HCT116 (cell line): ENCODE data around the gene KLHL22. TPM values are rescaled to one million over a fixed set of nuclear protein-coding genes. Genes with fewer than 3 reads are reported as not detected.

ENCODE experiments used
- ATAC-seq: fragments of 200-7000 bp; cut with Tn5 transposase; 2 replicates; pipeline ENCODE4 v1.9.1; 2020; ENCODE audit warnings: mild to moderate bottlenecking, moderate library complexity
- BruUV-seq: library from RNA; stranded (reverse); fragments of 400-500 nt; replicated peaks from 2 replicates; lab custom pipeline; 2021; lab: Mats Ljungman, UMichigan
- CTCF ChIA-PET: fragments of 300-600 bp; sonication (Branson Sonifier 250); formaldehyde crosslinking; loops from one replicate; lab custom pipeline; 2021; ENCODE audit warnings: antibody characterized with exemption; lab: Charles Lee
- POLR2A ChIA-PET: fragments of 300-600, 350-600 bp; sonication (Branson Sonifier 250); formaldehyde crosslinking; loops from one replicate; lab custom pipeline; 2021; ENCODE audit warnings: antibody characterized with exemption; lab: Charles Lee
- RAD21 ChIA-PET, 2 experiments: fragments of 300-600 bp; sonication (Branson Sonifier 250); formaldehyde crosslinking; loops; one replicate each; lab custom pipeline; 2023; ENCODE audit warnings: low total read pairs in 2 of 2; ENCODE audit not compliant: uncharacterized antibody in 2 of 2, unreplicated experiment in 2 of 2, low non-redundant PET in 1 of 2; lab: Charles Lee
- DNase-seq: peaks from one replicate; pipeline ENCODE4 v3.0.0-alpha.2; 2010; ENCODE audit warnings: low read depth, low spot score
- H2AFZ ChIP-seq: fragments of 200-600 bp; shearing (Covaris generic), sonication (generic); 2 replicates; pipeline ENCODE4 v1.6.1; 2017; ENCODE audit warnings: low read depth, mixed run types, mixed read lengths, antibody characterized with exemption, low read length; ENCODE audit not compliant: poor library complexity, severe bottlenecking
- H3K27ac ChIP-seq: 2 replicates; pipeline ENCODE4 v1.5.1; 2012; ENCODE audit warnings: low read depth, low read length
- H3K27me3 ChIP-seq: fragments of 200-600 bp; sonication (generic); 2 replicates; pipeline ENCODE4 v1.6.1; 2016; ENCODE audit warnings: mixed run types, low read length, mixed read lengths; ENCODE audit not compliant: insufficient read depth
- H3K36me3 ChIP-seq, 2 experiments: fragments of 200-500 bp in 1 of 2; fragments of 200-600 bp in 1 of 2; sonication (Bioruptor generic) in 1 of 2; sonication (generic) in 1 of 2; 2 replicates each; pipeline versions ENCODE4 v1.5.1 to v1.6.1; 2014 to 2016; ENCODE audit warnings: low read length in 2 of 2, inconsistent platforms in 1 of 2, mixed read lengths in 1 of 2, mixed run types in 1 of 2; ENCODE audit not compliant: insufficient read depth in 2 of 2, control insufficient read depth in 1 of 2
- H3K4me1 ChIP-seq, 2 experiments: fragments of 200-600 bp in 1 of 2; sonication (generic) in 1 of 2; 2 replicates each; pipeline versions ENCODE4 v1.5.1 to v1.6.1; 2012 to 2017; ENCODE audit warnings: low read length in 2 of 2, inconsistent platforms in 1 of 2, mild to moderate bottlenecking in 1 of 2, mixed read lengths in 1 of 2, mixed run types in 1 of 2, moderate library complexity in 1 of 2; ENCODE audit not compliant: insufficient read depth in 2 of 2, control insufficient read depth in 1 of 2
- H3K4me2 ChIP-seq: fragments of 200-600 bp; sonication (generic); 2 replicates; pipeline ENCODE4 v1.6.1; 2017; ENCODE audit warnings: mixed run types, low read length, mixed read lengths
- H3K4me3 ChIP-seq, 2 experiments: fragments of 200-600 bp in 1 of 2; sonication (generic) in 1 of 2; replicated peaks in 1 of 2; 2 replicates each; pipeline ENCODE4 v1.5.1; 2011 to 2016; ENCODE audit warnings: low read length in 2 of 2, control low read depth in 1 of 2, low read depth in 1 of 2, mild to moderate bottlenecking in 1 of 2, mixed read lengths in 1 of 2, mixed run types in 1 of 2
- H3K79me2 ChIP-seq: fragments of 200-600 bp; sonication (generic); 2 replicates; pipeline ENCODE4 v1.6.1; 2017; ENCODE audit warnings: mild to moderate bottlenecking, mixed run types, low read length, moderate library complexity, mixed read lengths; ENCODE audit not compliant: insufficient read depth
- H3K9ac ChIP-seq: fragments of 200-600 bp; sonication (generic); 2 replicates; pipeline ENCODE4 v1.6.1; 2016; ENCODE audit warnings: low read length, mixed read lengths
- H3K9me2 ChIP-seq: fragments of 200-600 bp; sonication (generic), shearing (Covaris generic); 2 replicates; pipeline ENCODE4 v1.6.1; 2017; ENCODE audit warnings: mixed run types, mild to moderate bottlenecking, moderate library complexity; ENCODE audit not compliant: insufficient read depth
- H3K9me3 ChIP-seq, 2 experiments: fragments of 200-500 bp in 1 of 2; fragments of 200-600 bp in 1 of 2; sonication (Bioruptor generic) in 1 of 2; sonication (generic) in 1 of 2; 2 replicates each; pipeline ENCODE4 v1.6.1; 2014 to 2017; ENCODE audit warnings: low read length in 2 of 2, mixed read lengths in 2 of 2, inconsistent platforms in 1 of 2, low read depth in 1 of 2, mild to moderate bottlenecking in 1 of 2, mixed run types in 1 of 2, moderate library complexity in 1 of 2; ENCODE audit not compliant: control insufficient read depth in 1 of 2, insufficient read depth in 1 of 2
- H4K20me1 ChIP-seq: fragments of 200-600 bp; sonication (generic), shearing (Covaris generic); 2 replicates; pipeline ENCODE4 v1.6.1; 2017; ENCODE audit warnings: mixed run types, mild to moderate bottlenecking, moderate library complexity; ENCODE audit not compliant: insufficient read depth
- CTCF ChIP-seq, 3 experiments: fragments of 200-600 bp in 1 of 3; sonication (generic) in 1 of 3; IDR thresholded peaks in 2 of 3; conservative IDR thresholded peaks in 1 of 3; 2 replicates each; pipeline ENCODE4 v1.5.1; 2012 to 2017; ENCODE audit warnings: low read depth in 2 of 3, low read length in 2 of 3, antibody characterized with exemption in 1 of 3, borderline replicate concordance in 1 of 3, control low read depth in 1 of 3, mild to moderate bottlenecking in 1 of 3, mixed read lengths in 1 of 3, mixed run types in 1 of 3, moderate library complexity in 1 of 3; ENCODE audit not compliant: insufficient read depth in 1 of 3
- ELF1 ChIP-seq: IDR thresholded peaks from 2 replicates; pipeline ENCODE4 v1.6.1; 2012; ENCODE audit warnings: low read depth, borderline replicate concordance
- EZH2 ChIP-seq: fragments of 200-600 bp; sonication (generic); IDR thresholded peaks from 2 replicates; pipeline ENCODE4 v1.6.1; 2017; ENCODE audit warnings: antibody characterized with exemption, mixed run types
- FOSL1 ChIP-seq: IDR thresholded peaks from 2 replicates; pipeline ENCODE4 v1.6.1; 2012; ENCODE audit warnings: low read depth
- POLR2AphosphoS5 ChIP-seq: IDR thresholded peaks from 2 replicates; pipeline ENCODE4 v1.6.1; 2011; ENCODE audit warnings: mild to moderate bottlenecking, low read depth, low read length, moderate library complexity
- SP1 ChIP-seq: IDR thresholded peaks from 2 replicates; pipeline ENCODE4 v1.6.1; 2012; ENCODE audit warnings: low read depth
- SRF ChIP-seq: IDR thresholded peaks from 2 replicates; pipeline ENCODE4 v1.6.1; 2012; ENCODE audit warnings: low read depth
- ZBTB33 ChIP-seq: IDR thresholded peaks from 2 replicates; pipeline ENCODE4 v1.6.1; 2011; ENCODE audit warnings: mild to moderate bottlenecking, low read length, moderate library complexity; ENCODE audit not compliant: insufficient replicate concordance; ENCODE audit errors: extremely low read depth
- ZFX ChIP-seq: fragments of 450-650 bp; IDR thresholded peaks from 2 replicates; pipeline ENCODE4 v1.6.1; 2017
- intact Hi-C: fragments of 100-400 bp; cut with micrococcal nuclease; formaldehyde crosslinking; loops from 2 replicates; pipeline ENCODE4 v1.10.0; 2022
- total RNA-seq: library from RNA; stranded (reverse); gene quantifications from one replicate; pipeline ENCODE4 v1.2.1, GENCODE V29; 2021; ENCODE audit not compliant: unreplicated experiment
- TF ChIP-seq, protein P1 (sequence below): IDR thresholded peaks from 2 replicates; pipeline ENCODE4 v1.6.1; 2012; ENCODE audit warnings: low read depth

Gene KLHL22
- total RNA-seq, 1 experiment from 2014 or later = 16.4 TPM

- no peak for TF ChIP-seq ZBTB33
- TF ChIP-seq ELF1 = no peak
These were observed 61.3 kb downstream of the KLHL22 start (continued) for GRCh38 chr22:20434264-20434751.

GRCh38 chr22:20433686-20434241 lies 61.8 kb downstream of the KLHL22 start:
- H3K4me2 ChIP-seq = no peak overlapping the region
- ATAC-seq (no peak), DNase-seq (no peak)
- H3K36me3 ChIP-seq = no peaks in the 10 kb centered on the region
- CTCF ChIA-PET = interaction anchor here (1.2 kb wide), 1 partner anchor 23 kb away, joined by 3 read pairs; no protein-coding TSS in a partner anchor
- H3K27ac ChIP-seq = no peak overlapping the region
- no peak overlapping the region for H3K9ac ChIP-seq
- no peak overlapping the region for H2AFZ ChIP-seq
- H3K9me2 ChIP-seq = no peaks in the 10 kb centered on the region
- H4K20me1 ChIP-seq = no peaks in the 10 kb centered on the region
- RAD21 ChIA-PET = no interaction called here
- H3K4me3 ChIP-seq = no peak overlapping the region
- H3K27me3 ChIP-seq = no peaks in the 10 kb centered on the region
- BruUV-seq = no TSS peak
- peaks cover 15 to 32% of the 10 kb centered on the region in 2 experiments for H3K4me1 ChIP-seq
- POLR2A ChIA-PET = interaction anchor here (0.7 kb wide), 1 partner anchor 27 kb away, joined by 3 read pairs; no protein-coding TSS in a partner anchor
- H3K9me3 ChIP-seq = no peaks in the 10 kb centered on the region
- intact Hi-C loops = no loop called here
- TF ChIP-seq ZFX = no peak
- TF ChIP-seq SRF = no peak
- TF ChIP-seq SP1 = no peak
- TF ChIP-seq FOSL1 = no peak
- no peak for TF ChIP-seq CTCF (IDR thresholded peaks at IDR 0.05 in 2 of 3, conservative IDR thresholded peaks at IDR 0.05 in 1 of 3; ENCODE audit: borderline replicate concordance in 1 of 3, insufficient read depth in 1 of 3, low read depth in 2 of 3, low read length in 2 of 3)
- no peak for TF ChIP-seq EZH2
- no peak for TF ChIP-seq POLR2AphosphoS5
- TF ChIP-seq, protein P1, sequence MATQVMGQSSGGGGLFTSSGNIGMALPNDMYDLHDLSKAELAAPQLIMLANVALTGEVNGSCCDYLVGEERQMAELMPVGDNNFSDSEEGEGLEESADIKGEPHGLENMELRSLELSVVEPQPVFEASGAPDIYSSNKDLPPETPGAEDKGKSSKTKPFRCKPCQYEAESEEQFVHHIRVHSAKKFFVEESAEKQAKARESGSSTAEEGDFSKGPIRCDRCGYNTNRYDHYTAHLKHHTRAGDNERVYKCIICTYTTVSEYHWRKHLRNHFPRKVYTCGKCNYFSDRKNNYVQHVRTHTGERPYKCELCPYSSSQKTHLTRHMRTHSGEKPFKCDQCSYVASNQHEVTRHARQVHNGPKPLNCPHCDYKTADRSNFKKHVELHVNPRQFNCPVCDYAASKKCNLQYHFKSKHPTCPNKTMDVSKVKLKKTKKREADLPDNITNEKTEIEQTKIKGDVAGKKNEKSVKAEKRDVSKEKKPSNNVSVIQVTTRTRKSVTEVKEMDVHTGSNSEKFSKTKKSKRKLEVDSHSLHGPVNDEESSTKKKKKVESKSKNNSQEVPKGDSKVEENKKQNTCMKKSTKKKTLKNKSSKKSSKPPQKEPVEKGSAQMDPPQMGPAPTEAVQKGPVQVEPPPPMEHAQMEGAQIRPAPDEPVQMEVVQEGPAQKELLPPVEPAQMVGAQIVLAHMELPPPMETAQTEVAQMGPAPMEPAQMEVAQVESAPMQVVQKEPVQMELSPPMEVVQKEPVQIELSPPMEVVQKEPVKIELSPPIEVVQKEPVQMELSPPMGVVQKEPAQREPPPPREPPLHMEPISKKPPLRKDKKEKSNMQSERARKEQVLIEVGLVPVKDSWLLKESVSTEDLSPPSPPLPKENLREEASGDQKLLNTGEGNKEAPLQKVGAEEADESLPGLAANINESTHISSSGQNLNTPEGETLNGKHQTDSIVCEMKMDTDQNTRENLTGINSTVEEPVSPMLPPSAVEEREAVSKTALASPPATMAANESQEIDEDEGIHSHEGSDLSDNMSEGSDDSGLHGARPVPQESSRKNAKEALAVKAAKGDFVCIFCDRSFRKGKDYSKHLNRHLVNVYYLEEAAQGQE = no peak
- H3K79me2 ChIP-seq = no peaks in the 10 kb centered on the region
